Measurements from ENCODE around the gene ZNF239.
"Not testable (repeated sequence)": the region's sequence is repeated elsewhere in the genome, so short reads cannot be mapped to it uniquely, and the experiment has no call there.

DNA sequence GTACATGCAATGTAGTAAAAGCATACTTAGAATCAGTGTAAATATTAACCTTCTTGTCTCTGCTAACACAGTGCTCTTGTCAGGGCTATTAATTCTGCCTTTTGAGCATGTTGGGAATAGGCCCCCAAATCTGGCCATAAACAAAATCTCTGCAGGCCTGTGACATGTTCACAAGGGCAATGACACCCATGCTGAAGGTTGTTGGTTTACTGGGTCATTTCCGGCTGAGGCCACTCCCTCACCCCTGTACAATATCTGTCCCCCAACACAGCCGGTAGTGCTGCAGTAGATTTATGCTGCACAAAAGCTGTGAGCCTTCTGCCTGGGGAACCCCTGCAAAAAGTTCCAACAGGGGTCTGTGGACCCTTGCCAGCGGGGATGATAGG lies 12.3 kb upstream of the ZNF239 start:
- TF ChIP-seq, protein P1, sequence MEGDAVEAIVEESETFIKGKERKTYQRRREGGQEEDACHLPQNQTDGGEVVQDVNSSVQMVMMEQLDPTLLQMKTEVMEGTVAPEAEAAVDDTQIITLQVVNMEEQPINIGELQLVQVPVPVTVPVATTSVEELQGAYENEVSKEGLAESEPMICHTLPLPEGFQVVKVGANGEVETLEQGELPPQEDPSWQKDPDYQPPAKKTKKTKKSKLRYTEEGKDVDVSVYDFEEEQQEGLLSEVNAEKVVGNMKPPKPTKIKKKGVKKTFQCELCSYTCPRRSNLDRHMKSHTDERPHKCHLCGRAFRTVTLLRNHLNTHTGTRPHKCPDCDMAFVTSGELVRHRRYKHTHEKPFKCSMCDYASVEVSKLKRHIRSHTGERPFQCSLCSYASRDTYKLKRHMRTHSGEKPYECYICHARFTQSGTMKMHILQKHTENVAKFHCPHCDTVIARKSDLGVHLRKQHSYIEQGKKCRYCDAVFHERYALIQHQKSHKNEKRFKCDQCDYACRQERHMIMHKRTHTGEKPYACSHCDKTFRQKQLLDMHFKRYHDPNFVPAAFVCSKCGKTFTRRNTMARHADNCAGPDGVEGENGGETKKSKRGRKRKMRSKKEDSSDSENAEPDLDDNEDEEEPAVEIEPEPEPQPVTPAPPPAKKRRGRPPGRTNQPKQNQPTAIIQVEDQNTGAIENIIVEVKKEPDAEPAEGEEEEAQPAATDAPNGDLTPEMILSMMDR (conservative IDR thresholded peaks at IDR 0.05 in 1 of 2, IDR thresholded peaks at IDR 0.05 in 1 of 2; ENCODE audit: low read depth in 1 of 2, low read length in 2 of 2), result not testable (repeated sequence)
- TF ChIP-seq EZH2 (IDR thresholded peaks at IDR 0.05; ENCODE audit: low read length, missing control alignments), result not testable (repeated sequence)
